Right lobe of liver (tissue), 6 donors: Measurements from ENCODE around the gene TNIK. TPM values are rescaled to one million over a fixed set of nuclear protein-coding genes. Genes with fewer than 3 reads are reported as not detected.

ENCODE experiments used
- ATAC-seq, 4 donors: fragments of 200-7000 bp; cut with Tn5 transposase; one replicate each; pipeline ENCODE4 v1.9.1; 2020; ENCODE audit warnings: mild to moderate bottlenecking in 4 of 4, moderate library complexity in 4 of 4
- DNase-seq, 3 donors: peaks; one replicate each; pipeline ENCODE4 v3.0.0-alpha.2; 2020
- H3K27ac ChIP-seq, 3 donors: fragments of 200-600 bp; one replicate each; pipeline ENCODE4 v1.8.0; 2022
- H3K27me3 ChIP-seq, 2 donors: fragments of 200-600 bp; one replicate each; pipeline ENCODE4 v1.8.0; 2022
- H3K36me3 ChIP-seq, 4 donors: fragments of 200-600 bp; sonication (generic) in 1 of 4; one replicate each; pipeline versions ENCODE4 v1.5.1 to v1.8.0; 2017 to 2022; ENCODE audit warnings: control low read depth in 1 of 4
- H3K4me1 ChIP-seq, 4 donors: fragments of 200-600 bp; sonication (generic) in 1 of 4; one replicate each; pipeline versions ENCODE4 v1.5.1 to v1.8.0; 2017 to 2022; ENCODE audit warnings: control low read depth in 1 of 4
- H3K4me3 ChIP-seq, 3 donors: fragments of 200-600 bp; one replicate each; pipeline ENCODE4 v1.8.0; 2022
- H3K9me3 ChIP-seq, 4 donors: fragments of 200-600 bp; sonication (generic) in 1 of 4; one replicate each; pipeline versions ENCODE4 v1.5.1 to v1.8.0; 2017 to 2022; ENCODE audit warnings: control low read depth in 1 of 4
- CTCF ChIP-seq, 4 donors: fragments of 200-600 bp in 3 of 4; fragments of 450-650 bp in 1 of 4; IDR thresholded peaks; one replicate each; pipeline versions ENCODE4 v1.5.1 to v1.8.0; 2016 to 2022; ENCODE audit warnings: antibody characterized with exemption in 4 of 4, mild to moderate bottlenecking in 2 of 4
- POLR2A ChIP-seq: fragments of 450-650 bp; IDR thresholded peaks from one replicate; pipeline ENCODE4 v1.6.1; 2017; ENCODE audit warnings: antibody characterized with exemption, mild to moderate bottlenecking
- WGBS: methylation state at CpG from one replicate; pipeline ENCODE4 v1.1.6; 2018; ENCODE audit warnings: low coverage, low lambda C conversion rate; ENCODE audit not compliant: insufficient coverage; ENCODE audit errors: missing lambda C conversion rate; 5-methylcytosine and 5-hydroxymethylcytosine counted together
- intact Hi-C, 2 donors: fragments of 100-400 bp; cut with DNase I; formaldehyde crosslinking; loops; one replicate each; pipeline versions ENCODE4 v1.11.2 to v1.14.1; 2022
- total RNA-seq, 6 experiments: library from RNA; depleted of rRNA in 2 of 6; stranded (reverse); fragments of >200 nt in 2 of 6; fragmentation: NEBNext Ultra II Directional in 3 of 6; extraction: Animal tissue kit (Norgen Biotek cat#: 25700) in 3 of 6; gene quantifications; one replicate each; pipeline versions ENCODE4 v1.1.0 to v1.2.4, GENCODE V29; 2016 to 2023
- donor health status: DM: no; HTN: yes; CAD: no.
- donor health status: DM: no; HTN: no; CAD: no.
- donor health status: DM: no; HTN: no; CAD: no.
- donor health status: DM: no; HTN: yes; CAD: no.
- donor health status: DM: no; HTN: yes; CAD: no.

Gene TNIK
- total RNA-seq, 6 experiments from 2014 or later = 5.2 to 8.0 (median 6.8) TPM

- H3K27me3 ChIP-seq = no peaks in the 10 kb centered on the region
- intact Hi-C loops = no loop called here
- WGBS = 90% methylated on average over 9 of the region's 9 CpGs
- no peak for DNase-seq
- no peaks in the 10 kb centered on the region for H3K36me3 ChIP-seq
- ATAC-seq = peak in 2 of 4 donors; percentile 65 to 88
- H3K9me3 ChIP-seq = no peaks in the 10 kb centered on the region
- H3K4me3 ChIP-seq = no peak overlapping the region
- TF ChIP-seq POLR2A (no peak), CTCF (IDR thresholded peaks at IDR 0.05) (no peak)
- no peak overlapping the region for H3K27ac ChIP-seq
- H3K4me1 ChIP-seq = peaks cover 0 to 18% (median 4%) of the 10 kb centered on the region in 4 donors
These were observed 69.9 kb downstream of the TNIK start for GRCh38 chr3:171390051-171390941.

GRCh38 chr3:171389491-171389890 is 70.7 kb downstream of the TNIK start:
- 66% methylated on average over 3 of the region's 3 CpGs for WGBS
- H3K9me3 ChIP-seq = no peaks in the 10 kb centered on the region

GRCh38 chr3:171388527-171388926 is 71.7 kb downstream of the TNIK start:
- WGBS = 23% methylated on average over 1 of the region's 1 CpG

More at GRCh38 chr3:171389491-171389890, 70.7 kb downstream of the TNIK start:
- no peak overlapping the region for H3K27ac ChIP-seq
- TF ChIP-seq CTCF (IDR thresholded peaks at IDR 0.05) (no peak), POLR2A (no peak)
- no peak for DNase-seq
- no peaks in the 10 kb centered on the region for H3K27me3 ChIP-seq
- no peaks in the 10 kb centered on the region for H3K36me3 ChIP-seq
- peaks cover 0 to 18% (median 4%) of the 10 kb centered on the region in 4 donors for H3K4me1 ChIP-seq
- intact Hi-C loops = no loop called here
- no peak overlapping the region for H3K4me3 ChIP-seq
- ATAC-seq = no peak

GRCh38 chr3:171387062-171387461 is 73.1 kb downstream of the TNIK start:
- Histone ChIP-seq H3K27ac (no peak overlapping the region), H3K36me3 (no peaks in the 10 kb centered on the region), H3K4me1 (peaks cover 0 to 14% (median 0%) of the 10 kb centered on the region in 4 donors), H3K9me3 (no peaks in the 10 kb centered on the region), H3K27me3 (no peaks in the 10 kb centered on the region), H3K4me3 (no peak overlapping the region)
- DNase-seq = no peak
- TF ChIP-seq CTCF (IDR thresholded peaks at IDR 0.05) (no peak), POLR2A (no peak)
- intact Hi-C loops = no loop called here
- ATAC-seq = no peak

More at GRCh38 chr3:171388527-171388926, 71.7 kb downstream of the TNIK start:
- Histone ChIP-seq H3K27ac (no peak overlapping the region), H3K9me3 (no peaks in the 10 kb centered on the region), H3K4me1 (peaks cover 0 to 24% (median 4%) of the 10 kb centered on the region in 4 donors), H3K36me3 (no peaks in the 10 kb centered on the region), H3K27me3 (no peaks in the 10 kb centered on the region), H3K4me3 (no peak overlapping the region)
- ATAC-seq (peak in 1 of 4 donors; percentile 35), DNase-seq (no peak)
- TF ChIP-seq CTCF (IDR thresholded peaks at IDR 0.05) (no peak), POLR2A (no peak)
- intact Hi-C loops = no loop called here
